DND-41 (cell line): ENCODE results near the gene CANX.

Source experiments
- EZH2 ChIP-seq: IDR thresholded peaks from 3 replicates; pipeline ENCODE4 v1.6.1; 2012; ENCODE audit warnings: borderline replicate concordance, low read depth, mild to moderate bottlenecking, moderate library complexity, low read length, inconsistent platforms; ENCODE audit not compliant: severe bottlenecking
- TF ChIP-seq, protein P1 (sequence below): IDR thresholded peaks from 2 replicates; pipeline ENCODE4 v1.5.1; 2012; ENCODE audit warnings: borderline replicate concordance, low read length, moderate library complexity, mild to moderate bottlenecking; ENCODE audit not compliant: poor library complexity, severe bottlenecking; ENCODE audit errors: extremely low read depth

GRCh38 chr5:179763215-179763945, 64.6 kb downstream of the CANX start:
- TF ChIP-seq, protein P1, sequence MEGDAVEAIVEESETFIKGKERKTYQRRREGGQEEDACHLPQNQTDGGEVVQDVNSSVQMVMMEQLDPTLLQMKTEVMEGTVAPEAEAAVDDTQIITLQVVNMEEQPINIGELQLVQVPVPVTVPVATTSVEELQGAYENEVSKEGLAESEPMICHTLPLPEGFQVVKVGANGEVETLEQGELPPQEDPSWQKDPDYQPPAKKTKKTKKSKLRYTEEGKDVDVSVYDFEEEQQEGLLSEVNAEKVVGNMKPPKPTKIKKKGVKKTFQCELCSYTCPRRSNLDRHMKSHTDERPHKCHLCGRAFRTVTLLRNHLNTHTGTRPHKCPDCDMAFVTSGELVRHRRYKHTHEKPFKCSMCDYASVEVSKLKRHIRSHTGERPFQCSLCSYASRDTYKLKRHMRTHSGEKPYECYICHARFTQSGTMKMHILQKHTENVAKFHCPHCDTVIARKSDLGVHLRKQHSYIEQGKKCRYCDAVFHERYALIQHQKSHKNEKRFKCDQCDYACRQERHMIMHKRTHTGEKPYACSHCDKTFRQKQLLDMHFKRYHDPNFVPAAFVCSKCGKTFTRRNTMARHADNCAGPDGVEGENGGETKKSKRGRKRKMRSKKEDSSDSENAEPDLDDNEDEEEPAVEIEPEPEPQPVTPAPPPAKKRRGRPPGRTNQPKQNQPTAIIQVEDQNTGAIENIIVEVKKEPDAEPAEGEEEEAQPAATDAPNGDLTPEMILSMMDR: peak; percentile 90
- TF ChIP-seq EZH2: no peak
